Esophagus squamous epithelium (tissue), 5 donors: ENCODE data around the gene LEPROT. TPM values are rescaled to one million over a fixed set of nuclear protein-coding genes. Genes with fewer than 3 reads are reported as not detected.

Experiments used
- DNase-seq: peaks from one replicate; lab custom pipeline; 2025; lab: John Stamatoyannopoulos, UW
- H3K27ac ChIP-seq, 4 donors: fragments of 200-600 bp; sonication (generic); one replicate each; pipeline ENCODE4 v1.5.1; 2016 to 2019; ENCODE audit warnings: mild to moderate bottlenecking in 1 of 4
- H3K27me3 ChIP-seq, 4 donors: fragments of 200-600 bp; sonication (generic); 1 replicate in 3 of 4; 2 replicates in 1 of 4; pipeline versions ENCODE4 v1.5.1 to v1.6.0; 2017 to 2021; ENCODE audit warnings: antibody characterized with exemption in 1 of 4
- H3K36me3 ChIP-seq, 3 donors: fragments of 200-600 bp; sonication (generic); one replicate each; pipeline ENCODE4 v1.5.1; 2016 to 2019
- H3K4me1 ChIP-seq, 3 donors: fragments of 200-600 bp; sonication (generic); one replicate each; pipeline ENCODE4 v1.5.1; 2017 to 2019
- H3K4me3 ChIP-seq, 4 donors: fragments of 200-600 bp; sonication (generic); 1 replicate in 3 of 4; 2 replicates in 1 of 4; pipeline ENCODE4 v1.5.1; 2016 to 2019; ENCODE audit warnings: mild to moderate bottlenecking in 2 of 4, moderate library complexity in 1 of 4
- H3K9me3 ChIP-seq, 3 donors: fragments of 200-600 bp; sonication (generic); one replicate each; pipeline ENCODE4 v1.5.1; 2016 to 2019
- CTCF ChIP-seq, 6 experiments: fragments of 450-650 bp in 4 of 6; fragments of 200-600 bp in 2 of 6; sonication (generic) in 2 of 6; IDR thresholded peaks; one replicate each; pipeline ENCODE4 v1.5.1; 2016 to 2019; ENCODE audit warnings: antibody characterized with exemption in 6 of 6, mild to moderate bottlenecking in 4 of 6, moderate library complexity in 4 of 6
- POLR2A ChIP-seq, 4 donors: fragments of 450-650 bp; IDR thresholded peaks; one replicate each; pipeline ENCODE4 v1.6.1; 2017; ENCODE audit warnings: antibody characterized with exemption in 4 of 4, mild to moderate bottlenecking in 4 of 4, moderate library complexity in 3 of 4
- WGBS, 2 donors: methylation state at CpG; one replicate each; pipeline ENCODE4 v1.1.5; 2018; 5-methylcytosine and 5-hydroxymethylcytosine counted together
- intact Hi-C: fragments of 100-400 bp; cut with DNase I; formaldehyde crosslinking; loops from one replicate; pipeline ENCODE4 v1.15.0; 2022
- total RNA-seq, 4 donors: library from RNA; depleted of rRNA; stranded (reverse); fragments of >200 nt; gene quantifications; one replicate each; pipeline ENCODE4 v1.1.0, GENCODE V29; 2016
- donor health status: DM: yes; HTN: yes; CAD: no.

Gene LEPROT
- total RNA-seq = 10 to 100 TPM; 29.7 to 56.9 (median 42.9) TPM

GRCh38 chr1:65420590-65421350 lies at the start of gene LEPROT, which contains the start of gene LEPR:
TSS of gene LEPROT (plus strand) at chr1:65420668. CDS start at chr1:65420725, 57 bp downstream.
TSS of gene LEPR (plus strand) at chr1:65420668. CDS start at chr1:65565566, 144,898 bp downstream.
- DNase-seq = no peak
- intact Hi-C loops = no loop called here

GRCh38 chr1:65371544-65371943 lies 48.9 kb upstream of the LEPROT start:
- Histone ChIP-seq H3K27me3 (no peaks in the 10 kb centered on the region), H3K4me1 (no peaks in the 10 kb centered on the region), H3K4me3 (no peak overlapping the region), H3K9me3 (no peaks in the 10 kb centered on the region), H3K27ac (no peak overlapping the region), H3K36me3 (no peaks in the 10 kb centered on the region)
- intact Hi-C loops = no loop called here
- DNase-seq = no peak
- TF ChIP-seq POLR2A (IDR thresholded peaks at IDR 0.05) = no peak
- TF ChIP-seq CTCF (IDR thresholded peaks at IDR 0.05) = no peak
- 87 to 89% methylated on average over 3 of the region's 3 CpGs for WGBS, 2 donors

More at GRCh38 chr1:65420590-65421350, at the start of gene LEPROT, which contains the start of gene LEPR:
- whole genome bisulfite sequencing, 2 donors = 0 to 1% methylated on average over 17 to 29 of the region's 60 CpGs
- TF ChIP-seq POLR2A (IDR thresholded peaks at IDR 0.05) = peak in 3 of 4 donors; percentile 50 to 93 (median 79)
- TF ChIP-seq CTCF (IDR thresholded peaks at IDR 0.05) = peak in 1 of 6 experiments; percentile 13
- Histone ChIP-seq H3K27me3 (no peaks in the 10 kb centered on the region), H3K4me3 (peak within 1 kb of the TSS; percentile 57 to 93 (median 88)), H3K9me3 (no peaks in the 10 kb centered on the region), H3K4me1 (peaks cover 22 to 51% (median 32%) of the 10 kb centered on the region in 3 donors), H3K36me3 (peaks cover 0 to 3% (median 0%) of the 10 kb centered on the region in 3 donors), H3K27ac (peak within 1 kb of the TSS; percentile 95 to 99 (median 98))

GRCh38 chr1:65372557-65372956 lies 47.9 kb upstream of the LEPROT start:
- intact Hi-C loops = no loop called here
- Histone ChIP-seq H3K4me1 (no peaks in the 10 kb centered on the region), H3K27ac (no peak overlapping the region), H3K27me3 (no peaks in the 10 kb centered on the region), H3K36me3 (no peaks in the 10 kb centered on the region), H3K4me3 (no peak overlapping the region), H3K9me3 (no peaks in the 10 kb centered on the region)
- TF ChIP-seq CTCF (IDR thresholded peaks at IDR 0.05) (no peak), POLR2A (IDR thresholded peaks at IDR 0.05) (no peak)
- WGBS, 2 donors = 42 to 44% methylated on average over 1 of the region's 1 CpG
- no peak for DNase-seq

GRCh38 chr1:65377496-65378246 lies 42.8 kb upstream of the LEPROT start:
- no peak for TF ChIP-seq POLR2A (IDR thresholded peaks at IDR 0.05)
- no peak for TF ChIP-seq CTCF (IDR thresholded peaks at IDR 0.05)
- Histone ChIP-seq H3K27ac (no peak overlapping the region), H3K27me3 (no peaks in the 10 kb centered on the region), H3K9me3 (no peaks in the 10 kb centered on the region), H3K4me3 (no peak overlapping the region), H3K36me3 (no peaks in the 10 kb centered on the region), H3K4me1 (no peaks in the 10 kb centered on the region)
- intact Hi-C loops = no loop called here
- DNase-seq = no peak
- WGBS, 2 donors = 71 to 75% methylated on average over 4 of the region's 4 CpGs
